GM12878 (cell line): Measurements from ENCODE around the gene NEB.

ENCODE experiments used
- BRCA1 ChIP-seq: IDR thresholded peaks from 2 replicates; pipeline ENCODE4 v1.6.1; 2011; ENCODE audit warnings: low read depth, low read length, improper control_type of control experiment
- CTCF ChIP-seq, 3 experiments: IDR thresholded peaks in 2 of 3; conservative IDR thresholded peaks in 1 of 3; 2 replicates each; pipeline ENCODE4 v1.5.1; 2011; ENCODE audit warnings: low read depth in 3 of 3, low read length in 3 of 3, mild to moderate bottlenecking in 3 of 3, control low read depth in 2 of 3, moderate library complexity in 2 of 3, inconsistent platforms in 1 of 3, mixed read lengths in 1 of 3; ENCODE audit not compliant: control insufficient read depth in 2 of 3, insufficient read depth in 1 of 3; ENCODE audit errors: extremely low read depth in 1 of 3
- EP300 ChIP-seq, 2 experiments: fragments of 150-350 bp in 1 of 2; IDR thresholded peaks; 2 replicates each; pipeline ENCODE4 v1.6.1; 2011 to 2012; ENCODE audit warnings: low read depth in 2 of 2, low read length in 2 of 2, borderline replicate concordance in 1 of 2, improper control_type of control experiment in 1 of 2, inconsistent platforms in 1 of 2; ENCODE audit not compliant: control insufficient read depth in 1 of 2
- PBX3 ChIP-seq: IDR thresholded peaks from 2 replicates; pipeline ENCODE4 v1.6.1; 2011; ENCODE audit warnings: mild to moderate bottlenecking, low read depth, low read length, moderate library complexity; ENCODE audit not compliant: insufficient replicate concordance
- TAF1 ChIP-seq: IDR thresholded peaks from 2 replicates; pipeline ENCODE4 v1.6.1; 2011; ENCODE audit warnings: mild to moderate bottlenecking, low read depth, low read length, borderline replicate concordance
- ZBTB33 ChIP-seq: fragments of 450-650 bp; IDR thresholded peaks from 2 replicates; pipeline ENCODE4 v1.6.1; 2017; ENCODE audit warnings: mild to moderate bottlenecking

- TF ChIP-seq CTCF (IDR thresholded peaks at IDR 0.05 in 2 of 3, conservative IDR thresholded peaks at IDR 0.05 in 1 of 3; ENCODE audit: control insufficient read depth in 2 of 3, extremely low read depth in 1 of 3, insufficient read depth in 1 of 3, low read depth in 3 of 3, low read length in 3 of 3) (no peak), EP300 (IDR thresholded peaks at IDR 0.05; ENCODE audit: borderline replicate concordance in 1 of 2, control insufficient read depth in 1 of 2, low read depth in 2 of 2, low read length in 2 of 2) (no peak), TAF1 (no peak), ZBTB33 (no peak), PBX3 (no peak), BRCA1 (no peak)
Measured at GRCh38 chr2:151781642-151782041, 47.4 kb upstream of the NEB start.
